A673 (cell line): Measurements from ENCODE around the gene ALKBH4. TPM values are rescaled to one million over a fixed set of nuclear protein-coding genes. Genes with fewer than 3 reads are reported as not detected.
A peak's percentile ranks its signal among the peaks of the same experiment; 100 is the strongest.
"Not testable (repeated sequence)": the region's sequence is repeated elsewhere in the genome, so short reads cannot be mapped to it uniquely, and the experiment has no call there.

Experiments used
- BruUV-seq: library from RNA; stranded (reverse); fragments of 400-500 nt; replicated peaks from 2 replicates; lab custom pipeline; 2021; lab: Mats Ljungman, UMichigan
- CTCF ChIA-PET: fragments of 300-600 bp; sonication (Branson Sonifier 250); formaldehyde crosslinking; loops from one replicate; lab custom pipeline; 2022; ENCODE audit warnings: antibody characterized with exemption; lab: Charles Lee
- POLR2A ChIA-PET: fragments of 300-600 bp; sonication (Branson Sonifier 250); formaldehyde crosslinking; loops from one replicate; lab custom pipeline; 2022; ENCODE audit warnings: antibody characterized with exemption; ENCODE audit not compliant: low non-redundant PET; lab: Charles Lee
- DNase-seq: peaks from one replicate; pipeline ENCODE4 v3.0.0-alpha.2; 2015; ENCODE audit warnings: low spot score
- H3K27ac ChIP-seq: fragments of 200-600 bp; sonication (generic); 2 replicates; pipeline ENCODE4 v1.5.1; 2016; ENCODE audit warnings: mixed run types, low read depth, mild to moderate bottlenecking, mixed read lengths, antibody characterized with exemption, low read length; ENCODE audit not compliant: poor library complexity, severe bottlenecking
- H3K27me3 ChIP-seq: fragments of 200-600 bp; sonication (generic); replicated peaks from 2 replicates; pipeline ENCODE4 v1.6.1; 2017; ENCODE audit warnings: mixed run types, low read depth, mild to moderate bottlenecking, mixed read lengths, antibody characterized with exemption, low read length; ENCODE audit not compliant: insufficient read depth, poor library complexity
- H3K36me3 ChIP-seq: fragments of 200-600 bp; sonication (generic); 2 replicates; pipeline ENCODE4 v1.6.1; 2016; ENCODE audit warnings: mixed run types, mild to moderate bottlenecking, mixed read lengths, antibody characterized with exemption, low read length; ENCODE audit not compliant: insufficient read depth, poor library complexity, severe bottlenecking
- H3K4me1 ChIP-seq: fragments of 200-600 bp; sonication (generic); 2 replicates; pipeline ENCODE4 v1.6.1; 2017; ENCODE audit warnings: mixed run types, mild to moderate bottlenecking, mixed read lengths, antibody characterized with exemption, low read length; ENCODE audit not compliant: insufficient read depth, poor library complexity, severe bottlenecking
- H3K4me3 ChIP-seq: fragments of 200-600 bp; sonication (generic); 2 replicates; pipeline ENCODE4 v1.5.1; 2016; ENCODE audit warnings: low read depth, mixed run types, mild to moderate bottlenecking, mixed read lengths, low read length; ENCODE audit not compliant: poor library complexity, severe bottlenecking
- H3K9me3 ChIP-seq: fragments of 200-600 bp; sonication (generic); 2 replicates; pipeline ENCODE4 v1.6.1; 2016; ENCODE audit warnings: mixed run types, low read depth, mild to moderate bottlenecking, mixed read lengths, antibody characterized with exemption, low read length; ENCODE audit not compliant: poor library complexity, severe bottlenecking
- CTCF ChIP-seq: fragments of 300-800, 200-600 bp; sonication (generic); conservative IDR thresholded peaks from 2 replicates; pipeline ENCODE4 v1.5.1; 2017; ENCODE audit warnings: low read depth, mild to moderate bottlenecking, antibody characterized with exemption, low read length, moderate library complexity, mixed read lengths
- intact Hi-C: fragments of 100-400 bp; cut with micrococcal nuclease; formaldehyde crosslinking; loops from one replicate; pipeline ENCODE4 v1.10.0; 2022; ENCODE audit not compliant: unreplicated experiment
- total RNA-seq: library from RNA; stranded (reverse); gene quantifications from 2 replicates; pipeline ENCODE4 v1.2.3, GENCODE V29; 2021

The ALKBH4 gene
- total RNA-seq, 1 experiment from 2014 or later, result 17.0 TPM

GRCh38 chr7:102493220-102493935 is 28.7 kb upstream of the ALKBH4 start:
- H3K9me3 ChIP-seq, BruUV-seq, POLR2A ChIA-PET, H3K4me3 ChIP-seq, H3K27me3 ChIP-seq, DNase-seq, H3K27ac ChIP-seq, CTCF ChIA-PET, H3K36me3 ChIP-seq, intact Hi-C loops, H3K4me1 ChIP-seq: not testable (repeated sequence)

GRCh38 chr7:102490529-102491075 is 25.9 kb upstream of the ALKBH4 start:
- intact Hi-C loops, BruUV-seq, H3K9me3 ChIP-seq, H3K36me3 ChIP-seq, H3K27ac ChIP-seq, H3K4me1 ChIP-seq, CTCF ChIA-PET, DNase-seq, H3K27me3 ChIP-seq, POLR2A ChIA-PET, H3K4me3 ChIP-seq: not testable (repeated sequence)

DNA sequence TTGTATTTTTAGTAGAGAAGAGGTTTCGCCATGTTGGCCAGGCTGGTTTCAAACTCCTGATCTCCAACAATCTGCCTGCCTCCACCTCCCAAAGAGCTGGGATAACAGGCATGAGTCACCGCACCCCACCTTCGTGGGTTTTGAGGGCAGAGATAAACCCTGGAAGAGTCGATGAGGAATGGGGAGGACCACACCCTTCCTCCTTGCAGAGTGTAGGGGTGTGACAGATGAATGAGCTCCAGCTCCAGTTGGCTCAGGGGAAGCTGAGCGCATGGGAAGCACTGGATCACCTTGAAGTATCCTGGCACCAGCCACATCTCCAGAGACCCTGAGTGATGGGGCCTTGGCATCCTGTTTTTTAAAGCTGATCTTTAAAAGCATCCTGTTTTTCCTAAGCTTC is 19.7 kb upstream of the ALKBH4 start:
- H3K4me1 ChIP-seq, H3K4me3 ChIP-seq, BruUV-seq, DNase-seq, POLR2A ChIA-PET, H3K9me3 ChIP-seq, intact Hi-C loops, H3K27me3 ChIP-seq, H3K27ac ChIP-seq, CTCF ChIA-PET, H3K36me3 ChIP-seq: not testable (repeated sequence)

GRCh38 chr7:102481962-102482361 is 17.3 kb upstream of the ALKBH4 start:
- H3K27ac ChIP-seq, BruUV-seq, POLR2A ChIA-PET, H3K9me3 ChIP-seq, H3K4me3 ChIP-seq, CTCF ChIA-PET, DNase-seq, intact Hi-C loops, H3K36me3 ChIP-seq, H3K27me3 ChIP-seq, H3K4me1 ChIP-seq: not testable (repeated sequence)

DNA sequence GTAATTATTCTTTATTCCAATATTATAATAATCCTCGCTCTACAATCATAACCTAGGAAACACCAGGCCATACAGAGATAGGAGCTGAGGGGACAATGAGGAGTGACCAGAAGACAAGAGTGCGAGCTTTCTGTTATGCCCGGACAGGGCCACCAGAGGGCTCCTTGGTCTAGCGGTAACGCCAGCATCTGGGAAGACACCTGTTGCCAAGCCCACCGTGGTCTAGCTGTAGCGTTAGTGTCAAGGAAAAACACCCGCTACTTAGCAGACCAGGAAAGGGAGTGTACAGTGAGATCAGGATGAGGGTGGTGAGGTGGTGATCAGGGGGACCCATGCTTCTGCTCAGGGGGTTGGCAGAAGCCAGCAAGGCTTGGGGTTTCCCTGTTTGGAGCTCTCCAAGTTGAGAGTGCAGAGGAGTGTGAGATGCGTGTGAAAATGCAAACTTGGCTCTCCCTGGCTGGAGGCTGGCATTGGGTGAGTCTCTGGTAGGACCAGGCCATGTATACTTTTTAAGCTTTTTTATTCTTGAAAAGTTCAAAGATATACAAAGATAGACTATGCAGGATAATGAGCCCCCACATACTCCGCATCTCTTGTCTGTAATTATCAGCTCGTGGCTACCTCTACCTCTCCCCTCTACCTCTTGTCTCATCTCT is 15.4 kb upstream of the ALKBH4 start:
- TF ChIP-seq CTCF, result peak; percentile 35
- H3K4me3 ChIP-seq, H3K27ac ChIP-seq, DNase-seq, H3K27me3 ChIP-seq, H3K9me3 ChIP-seq, BruUV-seq, CTCF ChIA-PET, H3K36me3 ChIP-seq, H3K4me1 ChIP-seq, POLR2A ChIA-PET, intact Hi-C loops: not testable (repeated sequence)

- BruUV-seq, DNase-seq, H3K27ac ChIP-seq, H3K4me1 ChIP-seq, intact Hi-C loops, H3K9me3 ChIP-seq, H3K4me3 ChIP-seq, H3K27me3 ChIP-seq, POLR2A ChIA-PET, CTCF ChIA-PET, H3K36me3 ChIP-seq: not testable (repeated sequence)
Measured at GRCh38 chr7:102479209-102479584, 14.5 kb upstream of the ALKBH4 start.
